Fibroblast of mammary gland (primary cell): ENCODE data around the gene DKK3.

ENCODE experiments used
- DNase-seq: peaks from one replicate; pipeline ENCODE4 v3.0.0-alpha.2; 2010; ENCODE audit warnings: low read depth
- H3K4me3 ChIP-seq: 2 replicates; pipeline ENCODE4 v1.5.1; 2011; ENCODE audit warnings: low read depth, mild to moderate bottlenecking, low read length, moderate library complexity; ENCODE audit not compliant: control insufficient read depth
- CTCF ChIP-seq: conservative IDR thresholded peaks from 2 replicates; pipeline ENCODE4 v1.5.1; 2011; ENCODE audit warnings: low read depth, low read length, inconsistent platforms; ENCODE audit not compliant: control insufficient read depth, insufficient read depth

Gene DKK3

DNA sequence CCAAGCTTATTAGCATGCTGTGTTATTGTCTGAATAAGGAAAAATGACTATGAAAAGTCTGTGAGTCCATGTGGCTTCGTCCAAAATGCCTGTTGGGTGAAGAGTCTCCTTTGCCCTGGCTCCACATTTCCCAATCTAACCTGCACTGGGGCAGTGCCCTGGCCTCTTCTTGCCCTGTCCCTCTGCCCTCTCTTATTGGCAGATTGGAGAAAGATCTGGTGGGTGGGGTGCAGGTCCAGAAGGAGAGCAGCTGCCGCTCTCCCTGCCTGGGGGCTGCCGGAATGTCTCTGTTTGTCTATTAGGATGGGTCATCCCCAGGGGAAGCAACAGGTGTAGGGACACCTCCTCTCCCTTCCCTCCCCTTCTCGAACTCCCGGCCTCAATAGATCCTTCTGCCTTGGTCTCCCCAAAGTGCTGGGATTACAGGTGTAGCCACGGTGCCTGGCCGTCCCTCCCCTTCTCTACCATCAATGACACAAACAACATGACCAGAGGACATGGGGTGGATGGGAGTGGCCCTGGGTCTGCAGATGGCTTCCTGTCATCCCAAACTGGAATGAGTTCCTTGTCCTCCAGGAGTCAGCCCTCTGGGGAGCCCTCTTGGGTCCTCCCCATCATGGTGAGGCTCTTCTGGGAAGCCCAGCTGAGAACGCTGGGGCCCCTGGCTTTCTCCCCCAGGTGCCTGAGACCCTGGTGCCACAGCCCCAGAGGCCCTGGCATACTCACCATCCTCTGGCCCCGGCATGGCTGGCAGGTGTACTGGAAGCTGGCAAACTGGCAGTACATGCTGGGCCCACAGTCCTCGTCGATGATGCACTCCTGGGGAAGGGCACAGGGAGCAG lies 40.5 kb downstream of the DKK3 start:
- no peak for DNase-seq
- H3K4me3 ChIP-seq, result no peak overlapping the region
- TF ChIP-seq CTCF, result no peak

GRCh38 chr11:11966826-11967668 lies 41.4 kb downstream of the DKK3 start:
- no peak overlapping the region for H3K4me3 ChIP-seq
- peak; percentile 37 for DNase-seq
- TF ChIP-seq CTCF, result peak; percentile 69

GRCh38 chr11:11966354-11966741 lies 42.1 kb downstream of the DKK3 start:
- no peak for DNase-seq
- H3K4me3 ChIP-seq, result no peak overlapping the region
- TF ChIP-seq CTCF, result no peak

DNA sequence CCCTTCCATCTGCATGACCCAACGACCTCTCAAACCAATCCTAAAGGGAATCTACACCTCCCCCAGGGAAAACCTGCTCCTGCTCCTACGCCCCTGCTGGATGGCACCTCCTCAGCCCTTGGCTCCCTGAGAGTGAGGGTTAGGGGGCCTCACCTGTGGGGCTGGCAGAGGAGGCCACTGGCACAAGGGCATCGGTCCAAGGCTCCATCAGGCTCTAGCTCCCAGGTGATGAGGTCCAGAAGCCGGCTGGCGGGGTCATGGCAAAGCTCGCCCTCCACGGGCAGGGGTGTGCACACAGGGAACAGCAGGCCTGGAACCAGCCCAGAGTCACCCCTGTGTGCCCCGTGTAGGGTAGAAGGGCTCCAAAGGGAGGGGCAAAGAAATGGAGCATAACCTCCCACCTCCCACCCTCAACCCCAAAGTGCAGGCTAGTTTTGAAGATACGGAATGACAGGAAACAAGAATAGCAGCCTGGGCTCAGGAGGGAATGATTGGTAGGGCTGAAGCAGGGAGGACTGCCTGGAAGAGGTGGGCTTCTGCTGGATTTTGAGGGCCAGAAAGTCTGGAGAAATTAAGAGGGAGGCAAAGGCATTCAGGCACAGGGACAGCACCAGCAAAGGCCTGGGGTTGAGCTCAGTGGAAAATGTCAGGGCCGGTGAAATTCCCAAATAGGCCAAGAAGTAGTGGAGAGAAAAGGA lies 42.6 kb downstream of the DKK3 start:
- DNase-seq, result no peak
- no peak for TF ChIP-seq CTCF
- H3K4me3 ChIP-seq, result no peak overlapping the region

GRCh38 chr11:11965192-11965591 lies 43.2 kb downstream of the DKK3 start:
- no peak for TF ChIP-seq CTCF
- no peak overlapping the region for H3K4me3 ChIP-seq
- no peak for DNase-seq

DNA sequence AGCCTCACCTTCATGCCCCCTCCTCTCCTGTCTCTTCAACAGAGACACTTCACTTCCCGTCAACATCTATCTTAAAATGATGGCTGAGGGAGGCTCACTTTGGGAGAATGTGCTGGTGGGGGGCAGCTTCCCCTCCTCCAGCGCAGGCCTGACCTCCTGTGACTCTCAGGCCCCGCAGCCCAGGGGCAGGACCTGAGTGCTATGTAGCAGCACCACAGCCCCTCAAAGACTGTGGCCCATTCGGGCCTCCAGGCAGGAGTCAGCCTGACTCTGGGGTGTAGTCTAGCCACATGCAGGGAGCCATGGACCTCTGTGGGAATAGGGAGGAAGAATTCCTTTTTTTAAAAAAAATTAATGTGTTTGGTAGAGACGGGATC lies 43.7 kb downstream of the DKK3 start:
- DNase-seq, result no peak
- no peak overlapping the region for H3K4me3 ChIP-seq
- no peak for TF ChIP-seq CTCF
